GM04503 (cell line): ENCODE measurements around the gene C6orf89.
A peak's percentile ranks its signal among the peaks of the same experiment; 100 is the strongest.
"Not testable (repeated sequence)": the region's sequence is repeated elsewhere in the genome, so short reads cannot be mapped to it uniquely, and the experiment has no call there.

ENCODE experiments used
- DNase-seq: peaks from one replicate; pipeline ENCODE4 v3.0.0-alpha.2; 2012; ENCODE audit warnings: low read depth

Gene C6orf89

DNA sequence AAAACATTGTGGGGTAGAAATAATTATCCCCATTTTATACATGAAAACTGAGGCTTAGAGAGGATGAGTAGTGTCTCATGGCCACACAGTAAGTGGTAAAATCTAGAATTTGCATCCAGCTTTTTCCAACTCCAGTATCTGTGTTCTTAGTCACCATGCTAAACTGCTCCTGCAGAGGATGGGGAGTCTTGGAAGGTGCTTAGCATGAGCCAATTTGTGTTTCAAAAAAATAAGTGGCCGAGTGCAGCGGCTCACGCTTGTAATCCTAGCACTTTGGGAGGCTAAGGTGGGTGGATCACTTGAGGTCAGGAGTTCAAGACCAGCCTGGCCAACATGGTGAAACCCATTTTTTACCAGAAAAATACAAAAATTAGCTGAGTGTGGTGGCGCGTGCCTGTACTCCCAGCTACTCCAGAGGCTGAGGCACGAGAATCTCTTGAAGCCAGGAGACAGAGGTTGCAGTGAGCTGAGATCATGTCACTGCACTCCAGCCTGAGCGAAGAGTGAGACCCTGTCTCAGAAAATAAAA is 2.4 kb downstream of the C6orf89 start:
- no peak for DNase-seq

DNA sequence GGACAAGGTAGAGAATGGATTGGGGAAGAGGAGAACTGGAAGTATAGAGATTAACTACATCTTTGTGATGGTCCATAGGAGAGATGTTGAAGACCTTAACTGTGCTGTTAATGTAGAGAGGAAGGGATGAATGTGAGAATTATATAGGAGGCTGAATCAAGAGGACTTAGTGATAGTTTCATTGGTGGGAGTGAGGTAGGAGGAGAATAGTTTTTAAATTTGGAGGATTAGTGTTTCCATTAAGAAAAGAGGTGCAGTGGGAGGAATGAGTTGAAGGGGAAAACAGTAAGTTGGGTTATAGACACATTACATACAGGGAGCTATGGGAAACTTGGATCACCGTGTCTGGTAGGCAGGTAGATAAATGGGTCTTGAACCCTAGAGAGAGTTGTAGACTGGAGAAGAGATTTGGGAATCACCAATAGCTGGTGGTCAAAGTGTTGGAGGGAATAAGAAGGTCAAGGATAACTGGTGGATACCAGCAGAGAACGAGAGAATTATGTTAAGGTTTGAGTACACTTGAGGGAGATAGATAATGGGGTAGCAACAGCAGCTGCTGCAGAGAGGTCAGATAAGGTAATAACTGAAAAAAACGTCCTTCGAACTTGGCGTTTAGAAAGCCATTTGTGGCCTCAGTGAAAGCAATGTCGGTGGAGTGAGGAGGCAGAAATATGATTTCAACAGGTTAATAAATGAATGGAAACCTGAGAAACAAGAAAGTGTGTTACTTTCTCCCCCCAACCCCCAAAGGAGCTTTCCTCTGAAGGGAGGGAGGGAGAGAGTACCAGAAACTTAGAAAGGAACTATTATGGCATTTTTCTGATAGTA is 3.1 kb downstream of the C6orf89 start:
- DNase-seq = no peak

DNA sequence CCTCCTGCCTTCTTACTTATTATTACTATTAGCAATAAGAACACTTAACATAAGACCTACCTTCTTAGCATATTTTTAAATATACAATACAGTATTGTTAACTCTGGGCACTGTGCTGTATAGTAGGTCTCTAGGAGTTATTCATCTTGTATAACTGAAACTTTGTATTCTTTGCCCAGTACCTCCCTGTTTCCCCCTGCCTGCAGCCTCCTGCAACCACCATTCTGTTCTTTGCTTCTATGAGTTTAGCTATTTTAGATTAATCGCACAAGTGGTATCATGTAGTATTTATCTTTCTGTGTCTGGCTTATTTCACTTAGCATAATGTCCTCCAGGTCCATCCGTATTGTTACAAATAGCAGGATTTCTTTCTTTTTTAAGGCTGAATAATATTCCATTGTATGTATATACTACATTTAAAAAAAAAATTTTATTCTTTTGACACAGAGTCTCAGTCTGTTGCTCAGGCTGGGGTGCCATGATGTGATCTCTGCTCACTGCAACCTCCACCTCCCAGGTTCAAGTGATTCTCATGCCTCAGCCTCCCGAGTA is 4.4 kb downstream of the C6orf89 start:
- DNase-seq = no peak

DNA sequence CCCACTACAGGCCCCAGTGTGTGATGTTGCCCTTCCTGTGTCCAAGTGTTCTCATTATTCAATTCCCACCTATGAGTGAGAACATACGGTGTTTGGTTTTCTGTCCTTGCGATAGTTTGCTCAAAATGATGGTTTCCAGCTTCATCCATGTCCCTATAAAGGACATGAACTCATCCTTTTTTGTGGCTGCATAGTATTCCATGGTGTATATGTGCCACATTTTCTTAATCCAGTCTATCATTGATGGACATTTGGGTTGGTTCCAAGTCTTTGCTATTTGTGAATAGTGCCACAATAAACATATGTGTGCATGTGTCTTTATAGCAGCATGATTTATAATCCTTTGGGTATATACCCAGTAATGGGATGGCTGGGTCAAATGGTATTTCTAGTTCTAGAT is 5.4 kb downstream of the C6orf89 start:
- DNase-seq = not testable (repeated sequence)

DNA sequence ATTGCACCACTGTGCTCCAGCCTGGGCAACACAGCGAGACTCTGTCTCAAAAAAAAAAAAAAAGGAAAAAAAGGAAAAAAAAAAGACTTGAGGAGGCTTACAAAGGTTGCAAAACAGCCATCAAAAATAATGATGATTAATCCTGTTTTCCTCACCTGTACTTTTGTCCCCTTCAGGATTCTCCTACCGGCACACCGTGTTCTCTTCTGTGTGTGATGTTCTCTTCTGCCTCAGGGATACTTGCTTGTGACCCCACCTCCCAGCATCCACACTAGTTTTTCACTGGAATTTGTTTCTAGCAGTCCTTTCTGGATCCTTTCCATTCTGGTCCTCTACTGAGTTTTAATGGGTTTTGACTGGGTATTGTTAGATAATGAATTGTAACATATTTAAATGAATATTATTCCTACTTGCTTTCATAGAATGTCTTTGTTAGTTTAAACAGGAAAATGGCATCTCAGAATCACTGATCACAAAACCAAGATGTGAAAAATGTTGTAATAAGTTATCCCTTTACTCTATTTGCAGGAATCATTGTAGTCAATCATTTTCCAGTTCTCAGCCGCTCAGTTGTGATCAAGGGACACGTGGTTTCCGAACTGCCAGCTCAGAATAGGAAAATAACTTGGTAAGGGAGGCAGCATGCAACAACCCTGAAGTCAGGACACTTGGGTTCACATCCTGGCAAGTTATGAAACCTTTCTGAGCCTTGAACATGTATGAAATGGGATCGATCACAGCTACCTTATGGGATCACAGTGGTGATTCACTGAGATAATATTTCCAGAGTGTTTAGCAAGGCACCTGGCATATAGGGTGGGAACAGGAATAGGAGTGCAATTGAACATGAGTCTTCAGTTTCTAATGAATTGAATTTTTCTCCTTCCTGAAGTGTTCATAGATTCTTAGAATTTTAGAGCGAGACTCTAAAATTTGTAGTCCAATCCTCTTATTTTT is 8.5 kb downstream of the C6orf89 start:
- DNase-seq = no peak

DNA sequence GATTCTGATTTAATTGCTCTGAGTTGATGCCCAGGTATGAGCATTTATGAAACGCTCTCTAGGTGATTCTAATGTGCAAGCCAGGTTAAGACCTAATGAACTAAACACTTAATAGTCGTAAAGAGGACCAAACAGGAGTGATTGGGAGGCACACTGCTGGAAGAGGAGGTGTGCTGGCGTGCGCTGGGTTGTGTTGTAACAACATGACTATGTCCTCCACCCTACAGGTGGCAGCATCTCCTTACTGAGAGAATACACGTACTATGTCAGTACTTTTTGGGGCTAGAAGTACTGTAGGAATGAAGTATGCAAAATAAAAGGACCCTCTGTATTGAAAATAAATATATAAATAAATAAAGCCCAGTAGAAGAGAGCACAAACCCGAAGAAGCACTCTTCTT is 11.9 kb downstream of the C6orf89 start:
- DNase-seq = no peak

DNA sequence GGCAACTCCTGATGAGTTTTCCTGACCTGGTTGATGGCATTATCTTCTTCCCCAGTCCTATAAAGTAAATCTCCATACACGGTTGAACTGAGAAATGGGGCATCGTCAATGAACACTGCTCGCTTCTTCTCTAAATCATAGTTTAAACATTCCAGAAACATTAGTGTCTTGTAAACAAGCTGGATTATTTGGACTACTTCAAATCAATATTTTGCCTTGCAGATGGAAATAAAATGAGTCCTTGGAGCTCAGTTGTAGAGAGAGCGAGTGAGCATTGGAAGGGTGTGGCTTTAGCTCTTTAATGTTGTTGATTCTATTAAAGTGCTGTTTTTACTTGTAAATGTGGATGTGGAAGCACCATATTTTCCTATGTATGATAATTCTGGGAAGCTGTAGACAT is 18.4 kb downstream of the C6orf89 start:
- no peak for DNase-seq

DNA sequence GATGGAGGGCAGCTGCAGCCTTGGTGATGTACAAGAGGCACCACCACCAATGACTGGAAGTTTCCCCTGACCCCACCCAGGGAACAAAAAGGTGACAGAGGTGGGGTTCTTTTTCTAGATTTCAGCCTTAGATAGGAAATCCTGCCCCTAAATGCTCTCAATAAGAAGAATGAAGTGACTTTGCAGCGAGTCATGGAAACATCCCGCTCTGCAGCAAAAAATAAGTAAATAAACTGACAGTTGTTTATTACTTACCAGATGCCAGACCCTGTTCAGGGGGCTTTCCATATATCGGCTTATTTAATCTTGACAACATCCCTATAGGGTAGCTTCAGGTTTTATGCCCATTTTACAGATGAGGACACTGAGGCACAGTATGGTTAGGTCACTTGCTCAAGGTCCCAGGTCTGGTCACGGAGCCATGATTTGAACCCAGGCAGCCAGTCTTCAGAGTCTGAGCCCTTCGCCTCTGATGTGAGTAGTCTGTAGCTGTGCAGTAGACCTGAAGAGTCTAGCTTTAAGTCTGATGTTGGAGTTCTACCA is 19.2 kb downstream of the C6orf89 start:
- DNase-seq = no peak

DNA sequence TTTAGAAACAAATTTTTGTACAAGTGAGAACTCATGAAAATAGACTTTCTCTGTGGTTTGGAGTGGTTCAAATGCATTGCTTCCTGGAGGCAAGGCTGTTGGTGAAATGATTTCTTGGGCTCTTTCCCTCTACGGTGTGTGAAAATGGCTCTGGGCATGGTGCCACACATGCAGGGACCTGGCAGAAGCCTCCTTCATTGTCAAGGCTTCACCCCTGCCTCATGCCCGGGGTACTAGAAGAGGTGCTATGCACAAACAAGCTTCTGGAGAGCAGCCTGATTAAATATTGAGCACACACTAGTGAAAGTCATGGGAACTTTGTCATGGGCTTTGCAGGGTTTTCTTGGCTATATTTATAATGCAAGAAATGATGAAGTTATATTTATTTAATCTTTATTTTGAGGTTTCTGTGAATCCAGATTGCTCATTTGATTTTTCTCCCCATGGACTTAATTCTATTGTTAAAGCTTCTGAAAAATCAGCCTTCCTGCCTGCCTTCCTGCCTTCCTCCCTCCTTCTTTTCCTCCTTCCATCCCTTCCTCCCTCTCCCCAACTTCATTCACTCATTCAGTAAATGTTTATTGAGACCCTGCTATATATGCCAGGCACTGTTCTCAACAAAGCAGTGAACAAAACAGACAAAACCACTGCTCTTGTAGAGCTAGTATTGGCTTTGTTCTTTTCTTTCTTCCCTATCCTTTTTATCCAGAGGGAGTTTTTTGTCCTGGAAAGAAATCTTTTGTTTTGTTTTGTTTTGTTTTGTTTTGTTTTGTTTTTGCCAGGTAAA is 21.0 kb downstream of the C6orf89 start:
- no peak for DNase-seq

DNA sequence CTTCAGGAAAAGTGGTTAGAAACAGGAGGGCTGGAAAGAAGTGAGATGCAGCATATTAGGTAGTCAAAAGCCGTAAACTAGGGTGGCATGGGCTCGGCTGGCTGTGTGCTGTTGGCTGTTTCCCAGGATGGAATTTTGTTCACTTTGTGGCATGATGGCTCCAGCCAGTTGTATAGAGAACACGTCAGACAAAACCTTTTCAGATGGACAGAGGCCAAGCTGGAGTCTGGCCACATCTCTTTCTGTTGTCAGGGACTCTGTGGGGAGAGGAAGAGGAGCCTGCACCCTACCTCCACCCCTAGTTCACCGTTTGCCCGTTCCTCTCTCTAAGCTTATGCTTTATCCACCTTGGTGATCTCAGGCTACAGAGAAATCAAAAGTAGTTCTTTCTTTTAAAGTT is 22.0 kb downstream of the C6orf89 start:
- no peak for DNase-seq

DNA sequence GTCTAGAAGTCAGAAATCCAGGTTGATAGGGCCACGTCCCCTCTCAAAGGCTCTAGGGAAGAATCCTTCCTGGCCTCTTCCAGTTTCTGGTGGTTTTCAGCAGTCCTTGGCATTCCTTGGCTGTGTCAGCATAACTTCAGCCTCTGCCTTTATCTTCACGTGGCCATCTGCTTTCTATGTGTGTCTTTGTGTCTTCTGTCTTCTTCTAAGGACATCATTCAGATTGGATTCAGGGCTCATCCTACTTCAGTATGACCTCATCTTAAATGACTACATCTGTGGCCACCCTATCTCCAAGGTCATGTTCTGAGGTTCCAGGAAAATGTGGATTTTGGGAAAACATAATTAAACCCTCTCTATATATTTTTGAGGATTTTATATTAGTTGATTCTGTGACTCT is 23.0 kb downstream of the C6orf89 start:
- DNase-seq = no peak

DNA sequence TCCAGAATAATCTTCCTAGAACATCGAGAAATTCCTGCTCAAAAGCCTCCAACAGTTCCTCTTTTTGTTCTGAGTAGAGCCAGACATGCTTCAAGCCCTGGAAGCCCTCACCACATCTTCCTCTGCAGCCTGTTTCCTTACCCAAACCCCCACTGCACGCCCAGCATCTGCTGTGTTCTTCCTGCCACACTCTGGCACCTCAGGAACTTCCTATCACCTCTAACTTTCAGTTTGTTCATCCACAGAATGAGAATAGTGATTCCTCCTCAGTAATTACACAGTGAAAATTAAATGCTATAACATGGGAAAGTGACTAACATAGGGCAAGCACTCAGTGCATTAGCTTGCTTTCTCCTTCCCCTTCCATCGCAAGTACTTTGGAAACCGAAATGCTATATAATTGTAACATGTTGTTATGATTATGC is 26.3 kb downstream of the C6orf89 start:
- no peak for DNase-seq

DNA sequence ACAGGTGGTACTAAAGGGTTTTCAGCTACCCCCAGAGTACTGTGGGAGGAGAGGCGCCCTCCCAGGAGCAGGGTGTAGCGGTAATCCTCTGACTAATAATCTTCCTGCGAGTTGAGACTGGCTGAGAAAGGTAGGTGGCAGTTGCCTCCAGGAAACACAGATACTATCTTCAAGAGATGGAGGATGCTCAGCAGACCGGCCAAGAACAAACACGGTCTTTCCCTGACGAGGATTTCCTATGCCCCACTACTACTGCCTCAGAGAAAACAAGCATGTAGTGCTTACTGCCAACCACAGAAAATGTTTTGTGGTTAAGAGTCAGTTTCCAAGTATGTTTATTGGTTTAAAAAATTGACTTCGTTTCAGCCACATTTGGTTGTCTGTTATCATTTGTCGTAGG is 26.8 kb downstream of the C6orf89 start:
- DNase-seq = peak; percentile 79

DNA sequence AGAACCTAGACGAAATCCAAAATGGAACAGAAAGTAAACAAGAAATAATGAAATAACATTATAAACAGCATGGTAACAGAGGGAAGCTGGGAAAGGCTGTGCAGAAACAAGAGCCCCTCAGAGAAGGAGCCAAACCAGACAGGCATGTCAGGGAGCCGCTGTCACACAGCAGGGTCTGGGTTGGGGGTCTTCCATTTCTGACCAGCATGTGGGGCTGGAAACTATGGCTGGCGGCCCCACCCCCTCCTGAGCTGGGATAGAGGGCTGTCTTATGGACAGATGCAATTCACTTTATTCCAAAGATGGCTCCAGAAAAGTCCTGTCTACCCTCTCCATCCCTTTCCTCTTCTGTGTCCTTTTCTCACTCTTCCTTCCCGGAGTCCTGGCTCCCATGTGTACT is 27.3 kb downstream of the C6orf89 start:
- DNase-seq = no peak

DNA sequence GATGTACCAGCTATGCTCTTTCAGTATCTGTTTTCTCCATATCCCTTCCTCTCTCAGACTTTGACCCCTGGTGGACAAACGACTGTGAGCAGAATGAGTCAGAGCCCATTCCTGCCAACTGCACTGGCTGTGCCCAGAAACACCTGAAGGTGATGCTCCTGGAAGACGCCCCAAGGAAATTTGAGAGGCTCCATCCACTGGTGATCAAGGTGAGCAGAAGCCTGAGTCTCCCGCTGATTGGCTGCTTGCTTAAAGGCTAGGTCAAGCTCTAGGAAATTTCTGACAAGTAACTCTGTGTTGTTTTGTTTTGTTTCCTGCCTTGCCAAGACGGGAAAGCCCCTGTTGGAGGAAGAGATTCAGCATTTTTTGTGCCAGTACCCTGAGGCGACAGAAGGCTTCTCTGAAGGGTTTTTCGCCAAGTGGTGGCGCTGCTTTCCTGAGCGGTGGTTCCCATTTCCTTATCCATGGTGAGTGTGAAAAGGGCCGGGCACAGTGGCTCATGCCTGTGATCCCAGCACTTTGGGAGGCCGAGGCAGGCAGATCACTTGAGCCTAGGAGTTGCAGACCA is 28.6 kb downstream of the C6orf89 start:
- DNase-seq = no peak

DNA sequence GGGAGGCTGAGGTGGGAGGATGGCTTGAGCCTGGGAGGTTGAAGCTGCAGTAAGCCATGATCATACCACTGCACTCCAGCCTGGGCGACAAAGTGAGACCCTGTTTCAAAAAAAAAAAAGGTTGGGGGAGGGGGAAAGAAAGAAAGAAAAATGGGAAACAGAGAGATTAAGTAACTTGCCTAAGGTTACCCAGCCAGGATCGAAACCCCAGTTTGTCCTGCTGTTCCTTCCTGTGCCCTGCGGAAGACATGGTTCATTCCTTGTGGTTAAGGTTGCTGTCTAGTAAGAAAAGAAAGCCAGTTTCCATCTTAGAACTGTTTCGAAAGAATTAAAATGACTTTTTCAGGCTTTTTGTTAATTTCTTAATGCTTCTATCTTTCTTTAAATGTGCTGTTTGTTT is 29.8 kb downstream of the C6orf89 start:
- no peak for DNase-seq

DNA sequence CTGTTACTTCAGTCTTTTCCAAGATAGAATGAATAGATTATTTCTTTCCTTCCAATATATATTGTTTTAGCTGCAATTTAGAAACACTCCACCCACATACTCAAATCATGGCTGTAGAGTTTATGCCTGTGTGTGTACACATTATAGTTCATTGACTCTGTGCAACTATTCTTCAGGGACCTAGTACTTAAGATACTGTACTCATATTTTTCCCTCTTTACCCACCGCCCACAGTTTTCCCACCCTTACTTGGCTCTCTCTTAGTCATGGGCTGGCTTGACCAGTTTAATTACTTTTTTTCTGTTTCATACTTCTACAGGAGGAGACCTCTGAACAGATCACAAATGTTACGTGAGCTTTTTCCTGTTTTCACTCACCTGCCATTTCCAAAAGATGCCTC is 30.4 kb downstream of the C6orf89 start:
- DNase-seq = no peak

DNA sequence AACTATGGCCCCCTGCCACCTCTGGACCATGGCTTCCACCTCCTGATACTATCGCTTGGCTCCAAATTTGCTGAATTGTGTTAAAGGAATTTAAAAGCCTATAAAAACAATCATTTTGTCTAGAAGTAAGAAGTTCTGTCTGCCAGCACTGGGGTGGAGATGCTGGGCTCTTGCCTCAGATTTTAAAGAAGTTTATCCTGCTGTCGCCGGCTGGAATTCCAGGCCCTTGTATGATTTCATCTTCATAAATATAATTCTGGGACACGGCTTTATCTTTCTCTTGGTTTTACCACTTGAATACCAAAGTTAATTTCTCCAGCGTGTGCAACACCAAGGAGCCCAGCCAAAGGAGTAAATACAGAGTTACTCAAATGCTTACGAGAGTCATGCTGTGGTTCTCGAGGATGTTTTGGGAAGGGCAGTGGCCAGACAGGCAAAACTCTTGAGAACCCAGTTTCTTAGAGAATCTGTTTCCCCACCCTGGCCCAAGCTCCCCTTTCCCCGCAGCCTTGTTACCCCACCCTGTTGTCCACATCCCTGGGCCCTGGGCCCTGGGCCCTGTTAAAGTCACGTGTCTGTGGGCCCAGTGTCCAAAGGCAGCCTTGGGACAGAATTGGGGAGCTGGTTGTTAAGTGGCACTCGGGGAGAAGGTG is 31.9 kb downstream of the C6orf89 start:
- DNase-seq = peak; percentile 97

DNA sequence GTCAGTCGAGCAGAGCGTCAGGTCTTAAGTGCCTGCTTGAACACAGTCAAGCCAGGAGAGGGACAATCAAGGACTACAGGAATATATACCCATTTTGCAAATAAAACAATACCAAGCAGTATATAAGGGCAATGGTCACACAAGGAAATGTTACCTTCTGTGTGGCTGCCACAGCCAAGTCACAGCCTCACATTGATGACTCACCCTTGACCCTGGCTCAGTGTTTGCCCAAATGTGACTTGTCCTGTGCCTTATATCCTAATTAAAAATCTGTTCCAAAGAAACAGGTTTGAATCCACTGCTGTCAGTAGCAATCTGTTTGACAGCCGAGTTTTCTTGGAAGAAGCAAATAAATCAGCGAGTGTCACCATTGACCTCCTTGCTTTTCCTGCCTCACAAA is 34.3 kb downstream of the C6orf89 start:
- no peak for DNase-seq

DNA sequence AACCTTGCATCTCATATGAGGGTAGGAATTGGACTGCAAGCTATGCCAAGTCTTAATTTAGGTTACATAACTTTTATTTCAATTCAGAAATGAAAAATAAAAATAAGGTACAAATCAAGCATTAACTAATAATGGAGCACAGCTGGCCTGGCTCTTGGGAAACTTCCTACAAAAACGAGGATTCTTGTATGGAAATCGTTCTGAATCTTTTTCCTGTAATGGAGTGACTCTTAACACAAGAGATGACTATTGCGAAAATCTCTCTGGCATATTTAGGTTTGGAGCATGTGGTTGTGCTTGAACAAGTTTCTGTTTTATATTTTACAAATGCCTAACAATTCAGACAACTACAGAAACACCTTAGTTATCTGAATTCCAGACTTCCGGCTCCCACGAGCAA is 34.8 kb downstream of the C6orf89 start:
- DNase-seq = peak; percentile 32

DNA sequence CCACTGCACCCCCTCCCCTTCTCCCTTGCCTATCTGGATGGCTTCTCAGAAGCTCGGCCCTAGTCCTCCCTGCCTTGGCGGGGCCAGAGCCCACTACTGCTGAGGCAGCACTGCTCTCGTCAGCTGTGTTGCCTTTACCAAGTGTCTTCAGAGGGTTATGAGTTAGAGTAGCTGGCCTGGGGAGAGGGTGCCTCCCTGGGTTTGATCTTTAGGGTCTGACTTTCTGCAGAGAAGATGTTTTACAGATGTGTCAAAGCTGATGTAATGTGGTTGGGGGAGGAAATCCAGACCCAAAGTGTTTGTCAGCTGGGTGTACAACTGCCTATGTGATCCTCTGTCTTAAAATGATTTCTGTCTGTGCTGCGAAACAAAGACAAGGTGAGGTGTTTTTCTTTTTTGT is 38.4 kb downstream of the C6orf89 start:
- no peak for DNase-seq
